Mesenteric fat pad (tissue), 1 donor: ENCODE results near the gene NEURL1. TPM values are rescaled to one million over a fixed set of nuclear protein-coding genes. Genes with fewer than 3 reads are reported as not detected.

Experiments used
- DNase-seq: peaks from one replicate; pipeline ENCODE4 v3.0.0-alpha.2; 2020; ENCODE audit warnings: low spot score
- total RNA-seq: library from RNA; stranded (reverse); fragmentation: NEBNext Ultra II Directional; extraction: Animal tissue kit (Norgen Biotek cat#: 25700); gene quantifications from one replicate; pipeline ENCODE4 v1.2.1, GENCODE V29; 2021
- donor health status: DM: yes; HTN: yes; CAD: no.

Gene NEURL1
- total RNA-seq, 1 donor from 2014 or later, result 0.13 TPM

DNA sequence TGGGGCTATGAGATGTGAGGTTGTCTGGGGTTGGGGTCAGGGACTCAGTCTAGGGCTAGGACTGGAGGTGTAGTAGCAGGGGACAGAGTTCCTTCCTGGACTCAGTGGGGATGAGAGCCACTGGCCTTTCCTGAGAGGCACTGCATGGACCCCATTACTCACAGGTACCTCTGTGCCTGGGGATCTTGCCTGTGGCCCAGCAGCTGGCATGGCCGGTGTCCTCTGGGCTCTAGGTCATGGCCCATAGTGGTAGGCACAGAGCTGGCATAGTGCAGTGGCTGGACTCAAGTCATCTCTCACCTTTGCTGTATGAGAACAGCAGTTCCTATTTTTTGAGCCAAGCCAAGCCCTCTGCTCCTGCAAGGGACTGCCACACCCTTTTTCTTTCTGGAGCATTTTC, 51.9 kb downstream of the NEURL1 start:
- DNase-seq, result no peak

DNA sequence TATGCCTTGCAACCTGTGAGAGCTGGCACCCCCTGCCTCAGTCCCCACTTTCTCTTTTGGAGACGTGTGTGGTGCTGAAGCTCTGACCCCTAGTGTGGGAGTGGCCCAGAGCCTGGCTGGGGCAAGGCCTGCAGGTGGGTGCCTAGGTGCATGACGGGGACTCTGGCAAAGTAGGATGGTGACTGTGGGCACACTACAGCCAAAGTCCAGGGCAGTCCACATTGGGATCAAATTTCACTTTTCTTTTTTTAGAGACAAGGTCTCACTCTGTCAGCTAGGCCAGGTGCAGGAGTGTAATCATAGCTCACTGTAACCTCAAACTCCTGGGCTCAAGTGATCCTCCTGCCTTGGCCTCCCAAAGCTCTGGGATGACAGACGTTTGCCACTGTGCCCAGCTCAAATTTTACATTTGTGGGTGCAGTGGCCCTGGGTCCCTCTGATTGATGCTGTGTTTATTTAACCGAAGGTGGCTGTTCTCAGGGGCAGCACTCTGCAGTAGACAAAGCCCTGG, 52.3 kb downstream of the NEURL1 start:
- DNase-seq, result peak; percentile 86

DNA sequence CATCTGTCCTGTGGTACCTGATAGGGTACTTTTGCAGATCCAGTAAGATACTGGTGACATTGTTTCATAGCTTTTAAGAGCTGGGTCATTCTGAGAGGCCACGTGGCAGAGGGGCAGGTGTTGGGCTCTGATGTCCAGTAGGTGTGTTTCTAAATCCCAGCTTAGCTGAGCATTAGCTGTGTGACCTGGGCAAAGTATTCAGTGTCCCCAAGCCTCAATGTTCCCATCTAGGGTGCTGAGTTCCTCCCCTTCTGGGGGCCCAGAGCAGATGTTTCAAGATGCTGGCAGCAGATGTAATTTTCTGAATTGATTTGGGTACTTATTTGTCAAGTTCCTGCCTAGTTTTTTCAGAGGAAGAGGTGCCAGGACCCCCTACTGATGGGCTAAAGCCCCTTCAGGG, 52.9 kb downstream of the NEURL1 start:
- peak; percentile 62 for DNase-seq

DNA sequence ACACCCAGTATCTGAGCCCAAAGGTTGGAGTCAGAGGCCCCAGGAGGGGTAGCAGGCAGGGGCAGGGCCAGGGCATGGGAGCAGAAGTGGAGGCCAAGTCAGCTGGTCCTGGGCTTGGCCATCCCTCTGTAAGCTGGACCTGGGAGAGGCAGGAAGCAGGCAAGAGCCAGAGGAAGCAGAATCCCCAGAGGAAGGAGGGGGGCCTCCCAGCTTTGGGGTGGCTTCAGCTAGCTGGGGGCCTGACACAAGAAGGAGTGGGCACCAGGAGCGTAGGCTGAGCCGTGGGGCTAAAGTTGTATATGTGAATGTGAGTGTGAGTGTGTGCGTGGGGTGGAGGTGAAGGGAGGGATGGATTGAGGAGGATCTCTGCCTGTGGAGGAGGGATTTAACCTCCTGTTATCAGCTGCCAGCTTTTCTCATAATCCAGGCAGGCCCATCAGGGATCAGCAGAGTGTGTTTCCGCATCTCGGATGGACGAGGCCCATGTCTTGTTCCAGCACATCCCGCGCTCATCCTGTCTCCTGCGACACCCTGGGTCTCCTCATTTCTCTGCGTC, 54.0 kb downstream of the NEURL1 start:
- peak; percentile 86 for DNase-seq

DNA sequence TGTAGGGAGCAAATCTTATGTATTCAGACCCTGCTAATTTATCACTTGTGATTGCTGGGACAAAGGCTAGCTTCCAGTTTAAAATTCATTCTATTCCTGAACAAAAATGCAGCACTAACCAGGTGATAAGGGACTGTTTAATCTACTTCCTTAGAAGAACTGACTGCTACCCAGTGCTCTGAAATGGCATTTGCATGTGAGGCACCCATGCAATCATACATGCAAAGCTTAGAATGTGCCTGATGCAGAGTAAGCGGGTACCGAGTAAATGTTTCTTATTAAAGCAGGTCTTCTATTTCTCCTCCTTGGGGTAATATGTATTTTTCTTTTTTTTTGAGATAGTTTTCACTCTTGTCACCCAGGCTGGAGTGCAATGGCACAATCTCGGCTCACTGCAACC, 54.5 kb downstream of the NEURL1 start:
- DNase-seq, result no peak

DNA sequence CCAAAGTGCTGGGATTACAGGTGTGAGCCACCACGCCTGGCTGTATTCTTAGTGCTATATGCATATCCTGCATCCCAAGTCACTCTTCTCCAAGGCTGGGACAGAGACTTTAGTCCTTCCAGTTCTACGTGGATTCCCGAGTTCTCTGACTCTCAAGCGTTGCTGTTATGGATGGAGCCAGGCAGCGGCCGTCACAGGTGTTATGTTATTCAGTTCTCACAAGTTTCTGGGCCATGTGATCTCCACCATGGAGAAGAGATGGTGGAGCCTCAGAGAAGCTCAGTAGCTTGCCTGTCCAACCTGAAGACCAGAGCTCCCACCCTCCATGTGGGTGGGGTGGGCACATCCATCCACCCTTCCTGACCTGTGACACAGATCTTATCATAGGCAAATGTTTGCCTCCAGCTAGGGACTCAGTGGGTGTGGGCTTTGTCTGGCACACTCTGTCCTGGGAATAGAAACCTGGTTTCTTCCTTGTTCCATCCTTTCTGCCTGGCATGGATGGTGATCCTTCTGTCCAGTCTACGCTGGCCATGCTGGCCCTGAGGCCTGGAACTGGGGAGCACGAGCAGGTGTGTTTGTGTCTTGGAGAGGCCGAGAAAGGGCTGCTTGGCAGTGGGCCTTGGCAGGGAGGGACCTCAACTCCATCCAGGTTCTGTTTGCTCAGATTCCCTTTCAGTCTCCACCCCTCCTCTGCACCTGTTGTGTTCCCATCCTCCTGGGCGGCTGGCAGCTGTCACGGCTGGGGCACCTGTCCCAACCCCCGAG, 55.3 kb downstream of the NEURL1 start:
- peak; percentile 81 for DNase-seq

DNA sequence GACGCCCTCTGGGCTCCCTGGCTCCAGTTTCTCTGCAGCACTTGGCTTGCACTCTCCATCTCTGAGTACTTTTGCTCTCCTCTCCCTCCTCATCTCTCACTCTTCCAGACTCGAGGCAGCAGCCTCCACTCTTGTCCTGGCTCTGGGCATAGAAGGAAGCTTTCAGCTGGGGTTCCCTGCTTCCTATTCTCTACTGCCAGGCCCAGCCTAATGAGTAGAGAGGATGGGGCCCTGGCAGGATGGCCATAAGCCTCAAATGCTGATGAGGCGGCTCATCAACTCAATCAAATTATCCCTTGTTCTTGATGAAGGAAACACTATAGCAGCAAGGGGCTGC, 55.8 kb downstream of the NEURL1 start:
- DNase-seq, result peak; percentile 16

DNA sequence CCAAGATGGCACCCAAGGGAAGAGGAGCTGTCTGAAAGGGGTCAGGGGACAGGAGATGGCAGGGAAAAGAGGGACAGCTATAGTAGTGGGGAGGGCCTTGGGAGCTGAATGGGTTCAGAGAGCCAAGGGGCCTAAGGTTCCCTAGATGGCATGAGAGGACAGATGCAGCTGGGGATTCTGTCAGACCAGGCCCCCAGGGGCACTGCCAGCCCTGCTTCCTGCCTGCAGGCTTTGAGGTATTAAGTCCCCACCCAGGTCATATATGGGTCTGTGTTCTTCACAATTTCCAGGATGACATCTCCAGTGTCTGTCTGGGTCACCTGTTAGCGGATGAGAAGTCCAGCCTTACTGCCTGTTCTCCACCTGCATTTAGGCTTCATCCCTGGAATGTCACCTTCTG, 56.7 kb downstream of the NEURL1 start:
- DNase-seq, result no peak

DNA sequence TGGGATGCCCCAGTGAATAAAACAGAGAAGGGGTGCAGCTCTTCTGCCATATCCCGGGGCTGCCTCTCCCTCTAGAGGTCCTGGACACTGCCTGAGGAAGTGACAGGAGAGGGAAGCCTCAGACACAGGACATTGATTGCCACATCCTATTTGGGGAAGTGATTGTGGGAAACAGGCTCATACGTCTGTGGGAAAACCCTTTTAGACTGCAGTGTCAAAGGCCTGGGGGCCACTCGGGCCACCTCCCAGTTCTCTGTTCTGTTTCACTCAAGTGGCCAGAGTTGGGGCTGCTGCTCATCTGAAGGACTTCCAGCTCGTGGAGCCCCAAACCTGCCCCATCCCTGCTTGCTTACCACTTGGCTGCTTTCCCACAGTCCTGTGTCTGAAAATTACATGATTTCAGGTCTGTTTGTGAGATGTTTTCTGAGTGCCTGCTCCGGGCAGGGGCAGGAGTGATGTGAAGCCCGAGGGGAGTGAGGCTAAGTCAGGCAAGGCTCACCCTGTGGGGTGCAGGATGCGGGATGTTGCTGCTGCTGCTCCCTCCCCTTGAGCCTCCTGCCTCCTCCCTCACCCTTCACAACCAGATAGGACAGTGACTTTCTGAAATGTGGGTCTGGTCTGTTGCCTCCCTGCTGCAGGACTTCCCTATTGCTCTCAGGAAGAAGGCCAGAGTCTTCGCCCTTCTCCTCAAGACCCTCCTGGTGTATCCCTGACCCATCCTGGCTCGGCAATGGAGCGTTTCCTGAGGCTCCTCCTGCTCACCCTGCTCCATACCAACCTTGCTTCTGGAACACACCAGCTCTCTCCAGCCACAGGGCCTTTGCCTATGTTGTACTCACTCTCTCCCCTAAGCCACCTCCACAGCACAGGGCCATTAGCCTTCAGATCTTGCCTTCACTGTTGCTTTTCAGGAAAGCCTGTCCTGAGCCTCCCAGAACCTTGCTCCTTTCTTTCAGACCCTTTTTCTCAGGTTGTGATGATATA, 58.4 kb downstream of the NEURL1 start:
- DNase-seq, result no peak

DNA sequence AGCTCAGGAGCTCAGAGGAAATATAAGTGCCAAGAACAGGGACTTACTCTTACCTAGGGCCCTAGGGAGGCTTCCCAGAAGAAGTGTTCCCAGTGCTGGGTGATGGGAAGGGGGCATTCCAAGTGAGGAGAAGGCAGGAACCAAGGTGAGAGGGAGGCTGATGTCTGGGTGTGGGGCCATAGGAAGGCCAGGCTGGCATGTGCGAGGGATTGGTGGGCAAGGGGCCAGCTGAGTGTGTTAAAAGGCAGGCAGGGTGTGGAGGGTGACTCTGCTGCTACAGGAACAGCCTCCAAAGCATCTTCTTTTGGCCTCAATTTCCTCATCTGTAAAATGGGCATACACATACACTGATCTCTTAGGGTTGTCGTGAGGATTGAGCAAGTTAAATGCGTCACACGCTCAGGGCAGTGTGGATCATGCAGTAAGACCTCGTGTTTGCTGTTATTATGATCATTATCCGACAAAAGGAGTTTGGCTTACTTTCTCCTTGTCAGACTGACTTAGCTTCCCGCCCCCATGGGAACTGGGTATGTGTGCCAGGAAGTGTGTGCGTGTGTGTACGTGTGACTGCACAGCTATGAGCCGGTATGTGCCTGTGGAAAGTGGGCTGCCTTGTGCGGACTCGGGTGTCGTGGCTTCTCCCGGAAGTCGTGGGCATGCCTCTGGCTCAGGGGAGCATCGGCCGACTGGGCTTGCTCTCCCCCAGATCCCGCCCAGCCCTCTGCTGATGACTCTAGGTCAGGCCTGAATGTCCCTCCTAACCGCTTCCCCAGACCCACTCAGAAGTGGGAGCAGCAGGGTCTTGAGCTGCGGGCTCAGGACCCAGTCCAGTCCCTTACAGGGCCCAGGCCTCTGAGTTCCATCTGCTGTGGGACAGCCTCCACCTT, 59.6 kb downstream of the NEURL1 start:
- no peak for DNase-seq

DNA sequence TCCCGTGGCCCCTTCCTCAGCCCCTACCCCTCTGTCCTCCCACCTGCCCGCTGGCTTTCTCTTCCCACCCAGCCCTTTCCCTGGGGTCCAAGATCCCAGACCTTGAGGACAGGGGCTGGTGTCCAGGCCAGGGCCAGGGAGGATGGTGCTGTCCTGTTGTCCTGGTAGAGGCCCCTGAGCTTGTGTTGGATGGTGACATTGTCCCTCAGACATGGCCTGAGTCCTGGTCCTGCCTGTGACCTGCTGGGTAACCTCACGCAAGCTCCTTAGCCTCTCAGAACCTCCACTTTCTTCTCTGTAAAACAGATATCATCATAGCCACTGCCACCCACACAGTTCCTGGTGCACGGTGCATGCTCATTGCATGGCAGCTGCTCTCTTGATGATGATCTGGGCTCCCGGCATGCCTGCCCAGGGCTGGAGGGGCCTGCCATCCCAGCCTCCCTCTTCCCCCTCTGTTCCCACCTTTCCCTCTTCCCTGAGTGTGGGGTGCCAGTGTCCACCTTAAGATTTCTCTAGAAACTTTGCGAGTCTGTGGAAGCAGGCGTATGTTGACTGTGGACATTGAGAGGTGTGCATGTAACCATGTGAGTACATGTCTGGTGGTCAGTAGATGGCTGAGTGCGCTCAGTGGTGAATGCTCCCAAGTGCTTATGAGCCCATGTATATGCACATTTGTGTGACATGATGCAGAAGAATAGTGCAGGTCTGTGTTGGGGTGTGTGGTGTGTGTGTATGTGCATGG, 60.4 kb downstream of the NEURL1 start:
- no peak for DNase-seq

DNA sequence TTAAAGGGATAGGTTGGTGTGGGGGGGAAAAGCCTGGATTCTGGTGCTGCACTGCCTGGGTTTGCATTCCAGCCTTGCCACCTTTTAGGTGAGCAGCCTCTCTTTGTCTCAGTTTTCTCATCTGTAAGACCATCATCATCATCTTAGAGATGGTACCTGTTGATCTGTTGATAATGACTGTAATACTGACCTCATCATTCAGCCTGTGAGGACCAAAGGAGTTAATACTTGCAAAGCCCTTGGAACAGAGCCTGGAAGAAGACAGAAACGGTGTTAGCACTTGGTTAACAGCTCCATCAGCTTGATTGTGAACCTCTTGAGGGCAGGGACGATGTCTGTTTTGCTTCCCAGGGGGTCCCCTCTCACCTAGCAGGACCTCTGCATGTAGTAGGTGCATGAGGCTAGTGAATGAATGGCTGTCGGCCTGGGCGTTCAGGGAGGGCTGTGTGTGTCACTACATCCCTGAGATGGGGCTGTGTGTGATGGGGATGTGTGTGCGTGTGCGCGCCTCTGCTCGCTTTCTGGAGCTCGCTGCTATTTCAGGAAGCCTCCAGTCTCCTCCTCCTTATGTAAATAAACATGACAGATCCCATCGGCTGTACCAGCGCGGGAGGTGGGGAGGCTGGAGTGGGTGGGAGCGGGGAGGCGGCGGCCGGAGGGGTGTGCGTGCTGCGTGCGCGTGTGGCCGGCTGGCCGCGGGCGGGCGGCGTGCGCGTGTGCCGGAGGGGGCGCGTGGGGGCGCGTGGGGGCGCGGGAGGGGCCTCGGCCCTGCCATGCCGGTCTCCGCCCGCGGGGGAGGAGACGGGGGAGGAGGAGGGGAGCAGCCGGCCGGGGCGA, 61.2 kb downstream of the NEURL1 start:
- no peak for DNase-seq

DNA sequence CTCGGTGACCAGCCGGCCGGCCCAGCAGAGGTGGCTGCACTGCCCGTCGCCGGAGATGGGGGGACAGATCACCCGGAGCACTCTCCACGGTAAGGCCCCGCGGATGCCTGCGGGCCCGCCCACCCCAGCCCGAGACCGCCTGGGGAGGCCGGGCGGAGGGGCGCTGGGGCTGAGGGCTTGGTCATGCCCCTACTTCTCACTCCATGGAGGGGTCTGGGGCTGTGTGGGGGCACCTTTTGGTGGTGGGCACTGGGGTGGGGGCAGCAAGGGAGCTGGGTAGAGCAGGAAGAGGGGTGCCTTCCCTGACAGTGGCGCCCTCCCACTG, 61.8 kb downstream of the NEURL1 start:
- DNase-seq, result no peak

DNA sequence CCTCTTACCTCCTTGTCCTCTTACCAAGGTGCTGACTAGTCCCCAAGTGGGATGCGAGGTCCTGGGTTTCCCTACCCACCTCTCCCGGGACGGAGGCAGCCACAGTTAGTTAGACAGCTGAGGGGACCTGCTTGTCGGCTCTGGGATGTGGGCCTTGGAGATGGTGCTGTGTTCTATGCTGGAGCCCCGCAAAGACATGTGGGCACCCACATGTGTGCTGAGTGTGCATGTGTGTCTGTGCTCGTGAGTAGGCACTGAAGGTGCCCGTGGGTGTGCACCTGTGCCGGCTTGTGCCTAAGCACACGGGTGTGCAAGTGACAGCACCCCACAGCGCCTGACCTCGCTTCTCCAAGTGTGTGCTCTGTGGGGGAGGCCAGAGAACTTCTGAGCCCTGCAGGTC, 62.2 kb downstream of the NEURL1 start:
- no peak for DNase-seq

DNA sequence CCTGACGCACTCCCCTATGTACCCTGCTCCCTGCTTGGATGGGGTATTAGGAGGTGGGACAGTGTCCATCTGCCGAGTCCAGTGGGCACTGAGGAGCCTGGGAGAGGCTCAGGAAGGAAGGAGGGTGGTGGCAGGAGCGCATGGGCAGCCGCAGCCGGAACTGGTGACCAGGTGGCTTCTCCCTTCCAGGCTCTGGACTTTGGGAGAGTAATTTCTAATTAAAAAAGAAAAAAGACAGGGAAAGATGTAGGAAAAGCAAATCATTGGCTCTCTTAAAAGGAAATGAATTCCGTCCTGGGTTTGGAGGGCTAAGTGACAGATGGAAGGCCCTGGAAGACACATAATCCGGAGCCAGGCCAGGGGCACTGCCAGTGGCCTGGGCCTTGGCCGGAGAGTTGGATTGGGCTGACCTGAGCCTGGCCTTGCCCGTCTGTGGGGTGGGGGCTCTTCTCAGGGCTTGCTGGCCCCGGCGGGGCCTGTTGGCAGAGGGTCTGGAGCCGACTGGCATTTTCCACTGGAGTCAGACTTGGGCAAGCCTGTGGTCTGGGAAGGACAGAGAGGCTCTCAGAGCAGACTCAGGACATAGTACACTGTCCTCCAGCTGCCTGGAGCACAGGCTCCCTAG, 63.0 kb downstream of the NEURL1 start:
- no peak for DNase-seq

DNA sequence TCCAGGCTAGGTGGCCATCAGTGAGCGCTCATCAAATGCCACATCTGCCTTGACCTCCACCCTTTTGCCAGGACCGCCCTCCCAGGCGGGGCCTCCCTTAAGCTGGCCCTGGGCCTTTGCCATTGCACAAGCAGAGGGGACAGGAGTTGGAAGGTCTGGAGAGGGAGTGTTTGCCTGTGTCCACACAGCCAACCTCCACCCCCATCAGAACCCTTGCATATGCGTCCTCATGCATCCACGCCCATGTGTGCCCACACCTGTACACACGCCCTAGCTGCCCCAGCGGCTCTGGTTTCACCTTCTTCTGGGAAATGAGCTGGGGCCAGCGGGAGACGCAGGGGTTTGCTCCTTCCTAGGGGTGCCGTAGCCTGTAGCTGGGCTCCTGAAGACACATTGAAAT, 64.0 kb downstream of the NEURL1 start:
- no peak for DNase-seq

DNA sequence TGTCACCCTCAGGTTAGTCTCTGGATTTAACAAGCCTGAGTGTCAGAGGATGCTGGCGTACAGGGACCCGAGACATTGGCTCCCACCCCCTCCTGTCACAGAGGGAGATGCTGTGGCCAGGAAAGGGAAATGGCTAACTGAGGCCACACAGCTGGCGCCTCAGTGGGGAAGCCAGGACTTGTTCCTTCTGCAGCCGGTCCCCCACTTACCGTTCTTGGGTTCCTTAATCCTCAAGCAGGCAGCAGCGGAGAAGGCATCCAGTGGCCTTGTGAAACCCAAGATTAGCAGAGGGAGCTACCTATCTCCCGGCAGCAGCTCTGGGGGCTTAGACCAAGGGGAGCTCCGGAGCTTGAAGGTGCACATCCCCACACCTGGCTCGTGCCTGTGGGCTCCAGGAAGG, 65.4 kb downstream of the NEURL1 start:
- no peak for DNase-seq

DNA sequence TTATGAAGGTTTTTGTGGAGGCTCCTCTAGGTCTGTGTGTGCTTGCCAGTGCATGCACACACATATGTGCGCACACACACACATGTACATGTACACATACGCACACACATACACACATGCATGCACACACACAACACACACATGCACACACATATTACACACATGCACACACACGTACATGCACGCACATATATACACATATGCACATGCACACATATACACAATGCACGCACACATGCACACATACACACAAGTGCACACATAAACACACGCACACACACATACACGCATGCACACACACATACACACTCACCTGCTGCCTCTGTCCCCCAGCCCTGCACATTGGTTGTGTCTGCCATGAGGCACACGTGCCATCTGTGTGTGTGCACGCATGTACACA, 66.3 kb downstream of the NEURL1 start:
- DNase-seq, result no peak

DNA sequence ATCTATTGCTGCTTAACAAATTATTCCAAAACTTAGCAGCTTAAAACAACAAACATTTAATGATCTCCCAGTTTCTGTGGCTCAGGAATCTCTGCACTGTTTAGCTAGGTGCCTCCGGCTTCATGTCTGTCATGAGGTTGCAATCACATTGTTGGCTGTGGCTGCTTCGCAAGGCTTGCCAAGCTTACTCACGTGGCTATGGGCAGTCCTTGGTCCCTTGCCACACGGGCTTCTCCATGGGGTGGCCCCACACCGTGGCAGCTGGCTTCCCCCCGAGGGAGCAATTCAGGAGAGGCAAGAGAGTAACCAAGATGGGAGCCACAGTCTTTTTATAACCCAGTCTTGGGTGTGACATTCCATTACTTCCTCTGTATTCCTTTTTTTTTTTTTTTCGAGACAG, 67.4 kb downstream of the NEURL1 start:
- DNase-seq, result no peak
